Neural cell (in vitro differentiated cells): ENCODE results near the gene IMMP2L. TPM values are rescaled to one million over a fixed set of nuclear protein-coding genes. Genes with fewer than 3 reads are reported as not detected.

Source experiments
- H2AFZ ChIP-seq: fragments of 200-600, 300-800 bp; sonication (generic), shearing (Covaris generic); 2 replicates; pipeline ENCODE4 v1.6.0; 2014; ENCODE audit warnings: low read depth, mild to moderate bottlenecking, antibody characterized with exemption, low read length, moderate library complexity
- H3F3A ChIP-seq: fragments of 200-600 bp; shearing (Covaris generic); 2 replicates; pipeline ENCODE4 v1.6.1; 2016; ENCODE audit warnings: mild to moderate bottlenecking, moderate library complexity, mixed read lengths, antibody characterized with exemption, low read length; ENCODE audit not compliant: insufficient read depth, poor library complexity, severe bottlenecking
- H3K27ac ChIP-seq: fragments of 200-600, 300-800 bp; sonication (generic), shearing (Covaris generic); 2 replicates; pipeline ENCODE4 v1.5.1; 2014; ENCODE audit warnings: mild to moderate bottlenecking, low read length, moderate library complexity
- H3K27me3 ChIP-seq: fragments of 300-800, 200-600 bp; sonication (generic), shearing (Covaris generic); 2 replicates; pipeline ENCODE4 v1.6.0; 2014; ENCODE audit warnings: mild to moderate bottlenecking, low read depth, low read length, moderate library complexity; ENCODE audit not compliant: insufficient read depth
- H3K36me3 ChIP-seq: fragments of 300-800, 200-600 bp; sonication (generic), shearing (Covaris generic); 2 replicates; pipeline ENCODE4 v1.5.1; 2014; ENCODE audit warnings: mild to moderate bottlenecking, antibody characterized with exemption, low read length, moderate library complexity; ENCODE audit not compliant: insufficient read depth
- H3K4me2 ChIP-seq: fragments of 300-800, 200-600 bp; sonication (generic), shearing (Covaris generic); 2 replicates; pipeline ENCODE4 v1.6.0; 2014; ENCODE audit warnings: mild to moderate bottlenecking, low read length
- H3K4me3 ChIP-seq: fragments of 300-800, 200-600 bp; sonication (generic), shearing (Covaris generic); 2 replicates; pipeline ENCODE4 v1.5.1; 2014; ENCODE audit warnings: mild to moderate bottlenecking, low read length, moderate library complexity
- H3K79me2 ChIP-seq: fragments of 200-600 bp; shearing (Covaris generic); replicated peaks from 2 replicates; pipeline ENCODE4 v1.6.0; 2014; ENCODE audit warnings: mild to moderate bottlenecking, low read length, moderate library complexity; ENCODE audit not compliant: insufficient read depth
- H3K9ac ChIP-seq: fragments of 300-800, 200-600 bp; sonication (generic), shearing (Covaris generic); 2 replicates; pipeline ENCODE4 v1.6.1; 2016; ENCODE audit warnings: mild to moderate bottlenecking, low read length, mixed read lengths
- H3K9me2 ChIP-seq: fragments of 200-600 bp; shearing (Covaris generic); 2 replicates; pipeline ENCODE4 v1.6.1; 2016; ENCODE audit warnings: mild to moderate bottlenecking, low read length, mixed read lengths; ENCODE audit not compliant: insufficient read depth
- H3K9me3 ChIP-seq: fragments of 200-600, 300-800 bp; sonication (generic), shearing (Covaris generic); 2 replicates; pipeline ENCODE4 v1.6.1; 2016; ENCODE audit warnings: mild to moderate bottlenecking, mixed run types, low read length, moderate library complexity, mixed read lengths
- H4K20me1 ChIP-seq: fragments of 200-600 bp; shearing (Covaris generic); 2 replicates; pipeline ENCODE4 v1.6.1; 2016; ENCODE audit warnings: mild to moderate bottlenecking, mixed run types; ENCODE audit not compliant: insufficient read depth
- CTCF ChIP-seq: fragments of 450-650 bp; IDR thresholded peaks from 2 replicates; pipeline ENCODE4 v1.5.1; 2014; ENCODE audit warnings: antibody characterized with exemption, mild to moderate bottlenecking, moderate library complexity; ENCODE audit not compliant: poor library complexity, severe bottlenecking
- EP300 ChIP-seq: fragments of 450-650 bp; conservative IDR thresholded peaks from 2 replicates; pipeline ENCODE4 v1.6.1; 2014; ENCODE audit warnings: antibody characterized with exemption, mild to moderate bottlenecking, moderate library complexity; ENCODE audit not compliant: poor library complexity, severe bottlenecking
- EZH2 ChIP-seq: fragments of 200-600, 300-800 bp; shearing (Covaris generic), sonication (generic); IDR thresholded peaks from 2 replicates; pipeline ENCODE4 v1.6.1; 2014; ENCODE audit warnings: antibody characterized with exemption, low read length, borderline replicate concordance, mild to moderate bottlenecking; ENCODE audit not compliant: insufficient read depth, poor library complexity, severe bottlenecking
- MXI1 ChIP-seq: fragments of 450-650 bp; conservative IDR thresholded peaks from 2 replicates; pipeline ENCODE4 v1.6.1; 2014; ENCODE audit warnings: antibody characterized with exemption, mild to moderate bottlenecking; ENCODE audit not compliant: poor library complexity, severe bottlenecking
- POLR2AphosphoS5 ChIP-seq: IDR thresholded peaks from 2 replicates; pipeline ENCODE4 v1.6.1; 2012
- RAD21 ChIP-seq: fragments of 450-650 bp; conservative IDR thresholded peaks from 2 replicates; pipeline ENCODE4 v1.6.1; 2014; ENCODE audit warnings: antibody characterized with exemption, mild to moderate bottlenecking, moderate library complexity
- REST ChIP-seq: IDR thresholded peaks from 2 replicates; pipeline ENCODE4 v1.6.1; 2012; ENCODE audit warnings: borderline replicate concordance
- SMC3 ChIP-seq: fragments of 450-650 bp; conservative IDR thresholded peaks from 2 replicates; pipeline ENCODE4 v1.6.1; 2014; ENCODE audit warnings: antibody characterized with exemption, mild to moderate bottlenecking, moderate library complexity; ENCODE audit not compliant: poor library complexity
- TAF1 ChIP-seq: IDR thresholded peaks from 2 replicates; pipeline ENCODE4 v1.6.1; 2012; ENCODE audit warnings: low read depth
- polyA plus RNA-seq: library from polyadenylated mRNA; depleted of rRNA; stranded (reverse); fragments of >200 nt; gene quantifications from 2 replicates; pipeline ENCODE4 v1.2.3, GENCODE V29; 2014

IMMP2L gene
- polyA plus RNA-seq, 1 donor from 2014 or later, result 9.7 TPM

- H2AFZ ChIP-seq, result no peak overlapping the region
- H3K79me2 ChIP-seq, result no peaks in the 10 kb centered on the region
- no peak overlapping the region for H3K4me2 ChIP-seq
- H4K20me1 ChIP-seq, result no peaks in the 10 kb centered on the region
- no peak overlapping the region for H3K4me3 ChIP-seq
- H3K9ac ChIP-seq, result no peak overlapping the region
- no peaks in the 10 kb centered on the region for H3K9me2 ChIP-seq
- H3F3A ChIP-seq, result no peaks in the 10 kb centered on the region
- TF ChIP-seq TAF1, result no peak
- no peak for TF ChIP-seq CTCF
- TF ChIP-seq REST, result no peak
- TF ChIP-seq POLR2AphosphoS5, result no peak
- no peak for TF ChIP-seq EZH2
- no peak for TF ChIP-seq EP300
- no peak for TF ChIP-seq SMC3
- no peak for TF ChIP-seq MXI1
- TF ChIP-seq RAD21, result no peak
- no peaks in the 10 kb centered on the region for H3K27me3 ChIP-seq
- no peaks in the 10 kb centered on the region for H3K36me3 ChIP-seq
- no peak overlapping the region for H3K27ac ChIP-seq
- no peaks in the 10 kb centered on the region for H3K9me3 ChIP-seq
These were observed 938.9 kb downstream of the IMMP2L start for GRCh38 chr7:110623436-110623835.

- Histone ChIP-seq H3K9me2 (no peaks in the 10 kb centered on the region), H2AFZ (no peak overlapping the region), H3K27ac (no peak overlapping the region), H4K20me1 (no peaks in the 10 kb centered on the region), H3K36me3 (no peaks in the 10 kb centered on the region), H3K79me2 (no peaks in the 10 kb centered on the region), H3F3A (no peaks in the 10 kb centered on the region), H3K9ac (no peak overlapping the region), H3K4me3 (no peak overlapping the region), H3K27me3 (no peaks in the 10 kb centered on the region), H3K4me2 (no peak overlapping the region), H3K9me3 (no peaks in the 10 kb centered on the region)
- TF ChIP-seq MXI1, result no peak
- TF ChIP-seq EP300, result no peak
- TF ChIP-seq RAD21, result no peak
- no peak for TF ChIP-seq CTCF
- TF ChIP-seq SMC3, result no peak
- no peak for TF ChIP-seq EZH2
- TF ChIP-seq TAF1, result no peak
- no peak for TF ChIP-seq POLR2AphosphoS5
- no peak for TF ChIP-seq REST
These were observed 941.0 kb downstream of the IMMP2L start for GRCh38 chr7:110621289-110621688.
